ENCODE results near the gene CSGALNACT2.

- TF ChIP-seq CTCF (IDR thresholded peaks at IDR 0.05) (no peak), POLR2A (IDR thresholded peaks at IDR 0.05) (no peak)
Observed at GRCh38 chr10:43198682-43199005, 60.4 kb downstream of the CSGALNACT2 start.

Data from thyroid gland (tissue), 4 donors.